ENCODE measurements around the gene GABRR3. TPM values are rescaled to one million over a fixed set of nuclear protein-coding genes. Genes with fewer than 3 reads are reported as not detected.

The GABRR3 gene
- total RNA-seq, 1 experiment from 2014 or later = not detected

DNA sequence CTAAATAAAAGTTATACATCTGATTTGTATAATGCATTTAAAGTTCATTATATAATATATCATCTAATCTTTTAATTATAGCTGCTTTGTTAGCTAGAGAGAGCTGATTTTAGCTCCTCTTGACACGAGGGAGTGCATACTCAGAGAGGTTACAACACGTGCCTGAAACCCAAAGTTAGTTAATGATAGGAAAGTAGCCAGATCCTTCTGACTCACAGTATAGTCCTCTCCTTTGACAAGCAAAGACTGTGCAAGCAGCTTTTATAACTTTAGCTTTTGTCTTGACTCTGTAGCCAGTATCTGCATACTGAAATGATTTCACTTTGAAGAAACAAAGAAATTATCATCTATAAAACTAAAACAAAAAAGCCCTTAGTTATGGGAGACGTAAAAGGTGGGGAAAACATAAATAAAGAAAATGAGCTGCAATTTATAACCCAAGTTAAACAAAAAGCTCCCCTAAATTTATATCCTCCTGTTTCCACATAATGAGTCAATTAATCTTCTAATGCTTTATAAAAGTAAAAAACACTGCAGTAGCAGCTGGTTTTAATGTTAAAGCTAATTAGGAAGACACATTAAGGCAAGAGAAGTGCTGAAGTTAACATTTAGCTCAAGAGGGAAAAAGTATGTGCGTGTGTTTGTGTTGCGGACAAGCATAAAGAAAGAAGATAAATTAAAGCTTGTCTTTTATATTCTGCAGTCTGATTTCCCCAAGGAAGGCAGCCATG is 13.1 kb downstream of the GABRR3 start:
- 0 out of 2 replicates have a peak, but pooled peaks cover 4% of the 10 kb centered on the region for H3K4me1 ChIP-seq (ENCODE audit: control insufficient read depth, insufficient read depth, low read length)
- BruUV-seq (replicated peaks) = no TSS peak
- intact Hi-C loops (cut with micrococcal nuclease; ENCODE audit: unreplicated experiment) = loop anchor here (5.0 kb wide), 1 partner anchor 50 kb away; the partner anchor contains the start of gene RIOX2
- peaks cover 4% of the 10 kb centered on the region; the same call in 1 of the 2 replicates for H3K27me3 ChIP-seq (ENCODE audit: control insufficient read depth, insufficient read depth, low read length)
- ChIA-PET CTCF (interaction anchor here (0.7 to 1.5 kb wide), 2 partner anchors 10 to 228 kb away, joined by 3 to 5 read pairs; no protein-coding TSS in a partner anchor), POLR2A (no interaction called here)
- no peak for TF ChIP-seq SIN3A (IDR thresholded peaks at IDR 0.05; ENCODE audit: borderline replicate concordance, insufficient read depth, low read depth, low read length)
- TF ChIP-seq POLR2AphosphoS5 (IDR thresholded peaks at IDR 0.05; ENCODE audit: low read depth, low read length) = no peak
- TF ChIP-seq TCF7L2 (IDR thresholded peaks at IDR 0.05; ENCODE audit: low read depth, low read length) = no peak
- TF ChIP-seq, protein P1, sequence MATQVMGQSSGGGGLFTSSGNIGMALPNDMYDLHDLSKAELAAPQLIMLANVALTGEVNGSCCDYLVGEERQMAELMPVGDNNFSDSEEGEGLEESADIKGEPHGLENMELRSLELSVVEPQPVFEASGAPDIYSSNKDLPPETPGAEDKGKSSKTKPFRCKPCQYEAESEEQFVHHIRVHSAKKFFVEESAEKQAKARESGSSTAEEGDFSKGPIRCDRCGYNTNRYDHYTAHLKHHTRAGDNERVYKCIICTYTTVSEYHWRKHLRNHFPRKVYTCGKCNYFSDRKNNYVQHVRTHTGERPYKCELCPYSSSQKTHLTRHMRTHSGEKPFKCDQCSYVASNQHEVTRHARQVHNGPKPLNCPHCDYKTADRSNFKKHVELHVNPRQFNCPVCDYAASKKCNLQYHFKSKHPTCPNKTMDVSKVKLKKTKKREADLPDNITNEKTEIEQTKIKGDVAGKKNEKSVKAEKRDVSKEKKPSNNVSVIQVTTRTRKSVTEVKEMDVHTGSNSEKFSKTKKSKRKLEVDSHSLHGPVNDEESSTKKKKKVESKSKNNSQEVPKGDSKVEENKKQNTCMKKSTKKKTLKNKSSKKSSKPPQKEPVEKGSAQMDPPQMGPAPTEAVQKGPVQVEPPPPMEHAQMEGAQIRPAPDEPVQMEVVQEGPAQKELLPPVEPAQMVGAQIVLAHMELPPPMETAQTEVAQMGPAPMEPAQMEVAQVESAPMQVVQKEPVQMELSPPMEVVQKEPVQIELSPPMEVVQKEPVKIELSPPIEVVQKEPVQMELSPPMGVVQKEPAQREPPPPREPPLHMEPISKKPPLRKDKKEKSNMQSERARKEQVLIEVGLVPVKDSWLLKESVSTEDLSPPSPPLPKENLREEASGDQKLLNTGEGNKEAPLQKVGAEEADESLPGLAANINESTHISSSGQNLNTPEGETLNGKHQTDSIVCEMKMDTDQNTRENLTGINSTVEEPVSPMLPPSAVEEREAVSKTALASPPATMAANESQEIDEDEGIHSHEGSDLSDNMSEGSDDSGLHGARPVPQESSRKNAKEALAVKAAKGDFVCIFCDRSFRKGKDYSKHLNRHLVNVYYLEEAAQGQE (IDR thresholded peaks at IDR 0.05; ENCODE audit: insufficient read depth in 1 of 2, low read depth in 2 of 2, low read length in 1 of 2) = no peak
- TF ChIP-seq, protein P2, sequence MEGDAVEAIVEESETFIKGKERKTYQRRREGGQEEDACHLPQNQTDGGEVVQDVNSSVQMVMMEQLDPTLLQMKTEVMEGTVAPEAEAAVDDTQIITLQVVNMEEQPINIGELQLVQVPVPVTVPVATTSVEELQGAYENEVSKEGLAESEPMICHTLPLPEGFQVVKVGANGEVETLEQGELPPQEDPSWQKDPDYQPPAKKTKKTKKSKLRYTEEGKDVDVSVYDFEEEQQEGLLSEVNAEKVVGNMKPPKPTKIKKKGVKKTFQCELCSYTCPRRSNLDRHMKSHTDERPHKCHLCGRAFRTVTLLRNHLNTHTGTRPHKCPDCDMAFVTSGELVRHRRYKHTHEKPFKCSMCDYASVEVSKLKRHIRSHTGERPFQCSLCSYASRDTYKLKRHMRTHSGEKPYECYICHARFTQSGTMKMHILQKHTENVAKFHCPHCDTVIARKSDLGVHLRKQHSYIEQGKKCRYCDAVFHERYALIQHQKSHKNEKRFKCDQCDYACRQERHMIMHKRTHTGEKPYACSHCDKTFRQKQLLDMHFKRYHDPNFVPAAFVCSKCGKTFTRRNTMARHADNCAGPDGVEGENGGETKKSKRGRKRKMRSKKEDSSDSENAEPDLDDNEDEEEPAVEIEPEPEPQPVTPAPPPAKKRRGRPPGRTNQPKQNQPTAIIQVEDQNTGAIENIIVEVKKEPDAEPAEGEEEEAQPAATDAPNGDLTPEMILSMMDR (IDR thresholded peaks at IDR 0.05) = no peak
- H3K27ac ChIP-seq (ENCODE audit: low read length) = no peak overlapping the region
- ATAC-seq (no peak), DNase-seq (ENCODE audit: low read depth, low spot score) (no peak)
- no peaks in the 10 kb centered on the region for H3K36me3 ChIP-seq (ENCODE audit: control insufficient read depth, insufficient read depth, low read length)
- H3K4me3 ChIP-seq (ENCODE audit: low read depth in 2 of 2, low read length in 2 of 2) = no peak overlapping the region
- H3K9me3 ChIP-seq (ENCODE audit: control insufficient read depth, insufficient read depth, low read depth, low read length) = no peaks in the 10 kb centered on the region
- in situ Hi-C loops (cut with HindIII; ENCODE audit: low pct_unique_long_range_greater_than_20kb, low sequenced_read_pairs) = no loop called here

DNA sequence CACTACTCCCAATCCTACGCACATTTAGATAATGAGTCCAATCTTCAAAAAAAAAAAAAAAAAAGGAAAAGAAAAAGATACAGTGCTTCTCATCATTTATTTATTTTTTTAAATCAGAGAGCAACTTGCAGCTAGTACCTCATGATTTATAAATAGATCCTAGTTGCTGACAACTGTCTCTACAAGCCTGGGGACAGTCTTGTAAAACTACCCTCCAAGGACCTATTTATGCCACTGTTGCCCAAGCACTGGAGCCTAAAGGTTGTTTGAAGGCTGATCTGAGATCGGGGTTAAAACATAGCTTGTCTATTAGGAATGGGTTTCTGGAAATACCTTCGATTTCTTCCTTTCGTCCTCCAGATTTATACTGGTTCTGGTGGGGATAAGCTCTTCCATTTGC is 14.7 kb downstream of the GABRR3 start:
- ATAC-seq (no peak), DNase-seq (ENCODE audit: low read depth, low spot score) (no peak)
- ChIA-PET CTCF (no interaction called here), POLR2A (no interaction called here)
- H3K27ac ChIP-seq (ENCODE audit: low read length) = no peak overlapping the region
- no peak for TF ChIP-seq SIN3A (IDR thresholded peaks at IDR 0.05; ENCODE audit: borderline replicate concordance, insufficient read depth, low read depth, low read length)
- TF ChIP-seq, protein P1 (IDR thresholded peaks at IDR 0.05; ENCODE audit: insufficient read depth in 1 of 2, low read depth in 2 of 2, low read length in 1 of 2) = no peak
- TF ChIP-seq POLR2AphosphoS5 (IDR thresholded peaks at IDR 0.05; ENCODE audit: low read depth, low read length) = no peak
- TF ChIP-seq TCF7L2 (IDR thresholded peaks at IDR 0.05; ENCODE audit: low read depth, low read length) = no peak
- TF ChIP-seq, protein P2 (IDR thresholded peaks at IDR 0.05) = no peak
- no TSS peak for BruUV-seq (replicated peaks)
- H3K27me3 ChIP-seq (ENCODE audit: control insufficient read depth, insufficient read depth, low read length) = peaks cover 4% of the 10 kb centered on the region; the same call in 1 of the 2 replicates
- no peaks in the 10 kb centered on the region for H3K36me3 ChIP-seq (ENCODE audit: control insufficient read depth, insufficient read depth, low read length)
- no peaks in the 10 kb centered on the region for H3K4me1 ChIP-seq (ENCODE audit: control insufficient read depth, insufficient read depth, low read length)
- H3K9me3 ChIP-seq (ENCODE audit: control insufficient read depth, insufficient read depth, low read depth, low read length) = no peaks in the 10 kb centered on the region
- in situ Hi-C loops (cut with HindIII; ENCODE audit: low pct_unique_long_range_greater_than_20kb, low sequenced_read_pairs) = no loop called here
- intact Hi-C loops (cut with micrococcal nuclease; ENCODE audit: unreplicated experiment) = loop anchor here (5.0 kb wide), 1 partner anchor 48 kb away; the partner anchor contains the start of gene RIOX2
- H3K4me3 ChIP-seq (ENCODE audit: low read depth in 2 of 2, low read length in 2 of 2) = no peak overlapping the region

Measured in Panc1 (cell line).